ENCODE results near the gene GNG2. TPM values are rescaled to one million over a fixed set of nuclear protein-coding genes. Genes with fewer than 3 reads are reported as not detected.

The GNG2 gene
- total and polyA plus RNA-seq, 9 of the 15 experiments (the other 6 are each of a cell fraction or from before 2014, with no cell fraction given) = 0.18 TPM; not detected in 8

- Histone ChIP-seq H3K4me3 (no peak overlapping the region), H3K9ac (ENCODE audit: insufficient read depth in 1 of 2, low read depth in 2 of 2, low read length in 2 of 2) (no peak overlapping the region), H4K20me1 (replicated peaks; ENCODE audit: control insufficient read depth, insufficient read depth, low read length) (no peaks in the 10 kb centered on the region), H3K4me2 (ENCODE audit: insufficient read depth, low read length) (no peak overlapping the region), H3K9me1 (ENCODE audit: control insufficient read depth, insufficient read depth, low read length) (no peaks in the 10 kb centered on the region), H3K27ac (ENCODE audit: extremely low read depth, low read depth, low read length) (no peak overlapping the region), H3K27me3 (ENCODE audit: control insufficient read depth in 2 of 2, insufficient read depth in 2 of 2, low read length in 2 of 2) (no peaks in the 10 kb centered on the region), H3K9me3 (replicated peaks; ENCODE audit: control insufficient read depth, insufficient read depth, low read depth, low read length) (no peaks in the 10 kb centered on the region), H3K79me2 (ENCODE audit: control insufficient read depth, insufficient read depth, low read length) (no peaks in the 10 kb centered on the region), H3K4me1 (replicated peaks in 1 of 2; ENCODE audit: control insufficient read depth in 2 of 2, insufficient read depth in 2 of 2, low read length in 2 of 2) (no peaks in the 10 kb centered on the region), H2AFZ (ENCODE audit: low read depth, low read length) (no peak overlapping the region), H3K36me3 (ENCODE audit: control insufficient read depth, insufficient read depth, low read length) (peaks cover 95% of the 10 kb centered on the region)
- FAIRE-seq (no peak), DNase-seq (ENCODE audit: extremely low read depth in 1 of 4, low spot score in 3 of 4) (no peak), ATAC-seq (no peak)
- ChIA-PET POLR2A (interaction anchor here (0.6 kb wide), 1 partner anchor 74 kb away, joined by 4 read pairs; no protein-coding TSS in a partner anchor), CTCF (ENCODE audit: low intra/inter-chr PET ratio) (no interaction called here)
- BruUV-seq (replicated peaks) = no TSS peak
- intact Hi-C loops (cut with micrococcal nuclease) (loop anchor here (5.0 kb wide), 1 partner anchor 66 kb away; no protein-coding TSS in a partner anchor), in situ Hi-C loops (cut with MboI) (no loop called here)
- WGBS (ENCODE audit: insufficient coverage, low coverage, missing lambda C conversion rate) = 100% methylated on average over 3 of the region's 3 CpGs
- no peak for TF ChIP-seq KDM5B (IDR thresholded peaks at IDR 0.05; ENCODE audit: insufficient replicate concordance, low read depth, low read length)
- TF ChIP-seq POLR3A (IDR thresholded peaks at IDR 0.05; ENCODE audit: borderline replicate concordance, extremely low read depth, insufficient read depth, insufficient read length) = no peak
- TF ChIP-seq MCM2 (IDR thresholded peaks at IDR 0.05; ENCODE audit: low read depth) = no peak
- no peak for TF ChIP-seq ZBED1 (IDR thresholded peaks at IDR 0.05)
These were observed 145.9 kb downstream of the GNG2 start for GRCh38 chr14:52006361-52006760.

- FAIRE-seq = no peak
- TF ChIP-seq KLF16 (IDR thresholded peaks at IDR 0.05) = no peak
- no peak for TF ChIP-seq ZNF76 (CRISPR knock-in tag; IDR thresholded peaks at IDR 0.05; ENCODE audit: borderline replicate concordance)
- no peak for TF ChIP-seq PTTG1 (tag; IDR thresholded peaks at IDR 0.05; ENCODE audit: low read depth)
- TF ChIP-seq ZFX (CRISPR knock-in tag; IDR thresholded peaks at IDR 0.05) = no peak
- TF ChIP-seq EP400 (IDR thresholded peaks at IDR 0.05) = no peak
- TF ChIP-seq CBX5 (IDR thresholded peaks at IDR 0.05; ENCODE audit: borderline replicate concordance, low read depth) = no peak
- TF ChIP-seq ARID3A (IDR thresholded peaks at IDR 0.05; ENCODE audit: borderline replicate concordance, low read depth, low read length) = no peak
- TF ChIP-seq, protein P1, sequence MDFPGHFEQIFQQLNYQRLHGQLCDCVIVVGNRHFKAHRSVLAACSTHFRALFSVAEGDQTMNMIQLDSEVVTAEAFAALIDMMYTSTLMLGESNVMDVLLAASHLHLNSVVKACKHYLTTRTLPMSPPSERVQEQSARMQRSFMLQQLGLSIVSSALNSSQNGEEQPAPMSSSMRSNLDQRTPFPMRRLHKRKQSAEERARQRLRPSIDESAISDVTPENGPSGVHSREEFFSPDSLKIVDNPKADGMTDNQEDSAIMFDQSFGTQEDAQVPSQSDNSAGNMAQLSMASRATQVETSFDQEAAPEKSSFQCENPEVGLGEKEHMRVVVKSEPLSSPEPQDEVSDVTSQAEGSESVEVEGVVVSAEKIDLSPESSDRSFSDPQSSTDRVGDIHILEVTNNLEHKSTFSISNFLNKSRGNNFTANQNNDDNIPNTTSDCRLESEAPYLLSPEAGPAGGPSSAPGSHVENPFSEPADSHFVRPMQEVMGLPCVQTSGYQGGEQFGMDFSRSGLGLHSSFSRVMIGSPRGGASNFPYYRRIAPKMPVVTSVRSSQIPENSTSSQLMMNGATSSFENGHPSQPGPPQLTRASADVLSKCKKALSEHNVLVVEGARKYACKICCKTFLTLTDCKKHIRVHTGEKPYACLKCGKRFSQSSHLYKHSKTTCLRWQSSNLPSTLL (IDR thresholded peaks at IDR 0.05) = no peak
- TF ChIP-seq MAFK (IDR thresholded peaks at IDR 0.05; ENCODE audit: low read length) = no peak
- no peak for TF ChIP-seq MCM3 (IDR thresholded peaks at IDR 0.05)
These were observed 146.8 kb downstream of the GNG2 start for GRCh38 chr14:52007211-52007610.

More at GRCh38 chr14:52007211-52007610, 146.8 kb downstream of the GNG2 start:
- no peak overlapping the region for H3K27ac ChIP-seq (ENCODE audit: extremely low read depth, low read depth, low read length)
- H3K36me3 ChIP-seq (ENCODE audit: control insufficient read depth, insufficient read depth, low read length) = peaks cover 90% of the 10 kb centered on the region
- no peak overlapping the region for H3K4me2 ChIP-seq (ENCODE audit: insufficient read depth, low read length)
- no peaks in the 10 kb centered on the region for H4K20me1 ChIP-seq (replicated peaks; ENCODE audit: control insufficient read depth, insufficient read depth, low read length)
- H2AFZ ChIP-seq (ENCODE audit: low read depth, low read length) = no peak overlapping the region
- in situ Hi-C loops (cut with MboI) = no loop called here
- H3K9ac ChIP-seq (ENCODE audit: insufficient read depth in 1 of 2, low read depth in 2 of 2, low read length in 2 of 2) = no peak overlapping the region
- no TSS peak for BruUV-seq (replicated peaks)
- H3K9me3 ChIP-seq (replicated peaks; ENCODE audit: control insufficient read depth, insufficient read depth, low read depth, low read length) = no peaks in the 10 kb centered on the region
- ChIA-PET POLR2A (no interaction called here), CTCF (ENCODE audit: low intra/inter-chr PET ratio) (no interaction called here)
- H3K27me3 ChIP-seq (ENCODE audit: control insufficient read depth in 2 of 2, insufficient read depth in 2 of 2, low read length in 2 of 2) = no peaks in the 10 kb centered on the region
- intact Hi-C loops (cut with micrococcal nuclease) = loop anchor here (5.0 kb wide), 1 partner anchor 65 kb away; no protein-coding TSS in a partner anchor
- no peaks in the 10 kb centered on the region for H3K79me2 ChIP-seq (ENCODE audit: control insufficient read depth, insufficient read depth, low read length)
- no peak for ATAC-seq
- H3K4me3 ChIP-seq = no peak overlapping the region
- 86% methylated on average over 1 of the region's 1 CpG for WGBS (ENCODE audit: insufficient coverage, low coverage, missing lambda C conversion rate)
- no peak for DNase-seq (ENCODE audit: extremely low read depth in 1 of 4, low spot score in 3 of 4)
- no peaks in the 10 kb centered on the region for H3K4me1 ChIP-seq (replicated peaks in 1 of 2; ENCODE audit: control insufficient read depth in 2 of 2, insufficient read depth in 2 of 2, low read length in 2 of 2)
- H3K9me1 ChIP-seq (ENCODE audit: control insufficient read depth, insufficient read depth, low read length) = no peaks in the 10 kb centered on the region
